Mucosa of gallbladder (tissue), 1 donor: ENCODE data around the gene SPINK8. TPM values are rescaled to one million over a fixed set of nuclear protein-coding genes. Genes with fewer than 3 reads are reported as not detected.
"Not testable (repeated sequence)": the region's sequence is repeated elsewhere in the genome, so short reads cannot be mapped to it uniquely, and the experiment has no call there.

Experiments
- DNase-seq: peaks from one replicate; pipeline ENCODE4 v3.0.0-alpha.2; 2020; ENCODE audit warnings: low spot score
- total RNA-seq: library from RNA; stranded (reverse); gene quantifications from one replicate; pipeline ENCODE4 v1.2.1, GENCODE V29; 2021
- donor health status: DM: no; HTN: no; CAD: no.

SPINK8 gene
- total RNA-seq, 1 donor from 2014 or later = not detected

GRCh38 chr3:48278884-48279559 lies 54.4 kb downstream of the SPINK8 start:
- DNase-seq = no peak

- DNase-seq = no peak
Observed at GRCh38 chr3:48276911-48277641, 56.4 kb downstream of the SPINK8 start.

GRCh38 chr3:48275287-48276027 lies 58.0 kb downstream of the SPINK8 start:
- DNase-seq = no peak

GRCh38 chr3:48274452-48274851 lies 59.0 kb downstream of the SPINK8 start:
- no peak for DNase-seq

GRCh38 chr3:48273594-48274211 lies 59.8 kb downstream of the SPINK8 start:
- DNase-seq = peak; percentile 69

- DNase-seq = no peak
Observed at GRCh38 chr3:48271763-48272498, 61.5 kb downstream of the SPINK8 start.

- not testable (repeated sequence) for DNase-seq
Observed at GRCh38 chr3:48271223-48271622, 62.2 kb downstream of the SPINK8 start.

- DNase-seq = no peak
Observed at GRCh38 chr3:48270306-48270705, 63.2 kb downstream of the SPINK8 start.

- DNase-seq = no peak
Observed at GRCh38 chr3:48269592-48269991, 63.9 kb downstream of the SPINK8 start.

- DNase-seq = no peak
Observed at GRCh38 chr3:48268936-48269561, 64.4 kb downstream of the SPINK8 start.

- DNase-seq = peak; percentile 58
Observed at GRCh38 chr3:48268381-48268935, 65.0 kb downstream of the SPINK8 start.

- no peak for DNase-seq
Observed at GRCh38 chr3:48267782-48268181, 65.7 kb downstream of the SPINK8 start.

GRCh38 chr3:48258530-48258929 lies 74.9 kb downstream of the SPINK8 start:
- no peak for DNase-seq

Other genes with a start within 250 kb of the SPINK8 start
- gene CDC25A, start 145.2 kb downstream of the SPINK8 start, total RNA-seq = 0.66 TPM
- gene CAMP, start 110.2 kb downstream of the SPINK8 start, total RNA-seq = not detected
- gene ZNF589, start 92.6 kb downstream of the SPINK8 start, total RNA-seq = 10.0 TPM
- gene NME6, start 32.3 kb downstream of the SPINK8 start, total RNA-seq = 28.1 TPM
- gene FBXW12, start 38.6 kb upstream of the SPINK8 start, total RNA-seq = not detected
- gene PLXNB1, start 96.4 kb upstream of the SPINK8 start, total RNA-seq = 257 TPM
- gene CCDC51, start 106.5 kb upstream of the SPINK8 start, total RNA-seq = 10.1 TPM
- 165 TPM for gene TMA7, start 106.6 kb upstream of the SPINK8 start, total RNA-seq
- 4.6 TPM for gene ATRIP, start 113.1 kb upstream of the SPINK8 start, total RNA-seq
- gene SHISA5, start 170.5 kb upstream of the SPINK8 start, total RNA-seq = 181 TPM
- 4.3 TPM for gene PFKFB4, start 223.1 kb upstream of the SPINK8 start, total RNA-seq
- not detected for gene UCN2, start 230.1 kb upstream of the SPINK8 start, total RNA-seq